COLO829 (cell line): Measurements from ENCODE around the gene TRIM47.

ENCODE experiments used
- DNase-seq: peaks from one replicate; pipeline ENCODE4 v3.0.0; 2012; ENCODE audit warnings: low spot score

The TRIM47 gene

DNA sequence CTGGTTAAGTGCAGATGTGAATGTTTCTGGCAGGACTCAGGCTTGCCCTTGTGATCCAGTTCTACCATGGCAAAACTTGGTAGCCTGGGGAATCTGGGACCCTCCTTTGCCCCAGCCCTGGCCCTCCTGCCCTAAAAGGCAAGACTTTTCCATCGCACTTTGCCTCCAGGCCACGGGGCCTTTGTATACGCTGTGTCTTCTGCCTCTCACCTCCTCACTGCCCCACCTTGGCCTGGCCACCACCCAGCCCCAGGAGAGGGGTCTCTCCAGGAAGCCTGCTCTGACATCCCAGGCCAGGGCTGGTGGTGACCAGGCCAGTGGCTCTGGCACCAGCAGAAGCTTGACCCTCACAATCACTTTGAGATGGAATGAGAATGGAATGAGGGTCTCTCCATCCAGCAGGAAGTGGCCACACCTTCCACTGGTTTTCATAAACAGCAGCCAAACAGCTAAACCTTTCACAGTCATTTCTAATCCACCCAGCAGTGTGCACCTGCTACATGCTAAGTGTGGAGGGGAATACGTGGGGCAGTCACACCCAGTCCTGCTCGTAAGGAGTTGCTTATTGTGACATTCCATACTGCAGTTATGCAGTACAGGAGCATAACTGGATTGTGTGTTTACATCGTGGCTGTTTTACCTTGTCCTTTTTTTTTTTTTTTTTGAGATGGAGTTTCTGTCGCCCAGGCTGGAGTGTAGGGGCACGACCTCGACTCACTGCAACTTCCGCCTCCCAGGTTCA is 27.9 kb upstream of the TRIM47 start:
- DNase-seq = no peak

DNA sequence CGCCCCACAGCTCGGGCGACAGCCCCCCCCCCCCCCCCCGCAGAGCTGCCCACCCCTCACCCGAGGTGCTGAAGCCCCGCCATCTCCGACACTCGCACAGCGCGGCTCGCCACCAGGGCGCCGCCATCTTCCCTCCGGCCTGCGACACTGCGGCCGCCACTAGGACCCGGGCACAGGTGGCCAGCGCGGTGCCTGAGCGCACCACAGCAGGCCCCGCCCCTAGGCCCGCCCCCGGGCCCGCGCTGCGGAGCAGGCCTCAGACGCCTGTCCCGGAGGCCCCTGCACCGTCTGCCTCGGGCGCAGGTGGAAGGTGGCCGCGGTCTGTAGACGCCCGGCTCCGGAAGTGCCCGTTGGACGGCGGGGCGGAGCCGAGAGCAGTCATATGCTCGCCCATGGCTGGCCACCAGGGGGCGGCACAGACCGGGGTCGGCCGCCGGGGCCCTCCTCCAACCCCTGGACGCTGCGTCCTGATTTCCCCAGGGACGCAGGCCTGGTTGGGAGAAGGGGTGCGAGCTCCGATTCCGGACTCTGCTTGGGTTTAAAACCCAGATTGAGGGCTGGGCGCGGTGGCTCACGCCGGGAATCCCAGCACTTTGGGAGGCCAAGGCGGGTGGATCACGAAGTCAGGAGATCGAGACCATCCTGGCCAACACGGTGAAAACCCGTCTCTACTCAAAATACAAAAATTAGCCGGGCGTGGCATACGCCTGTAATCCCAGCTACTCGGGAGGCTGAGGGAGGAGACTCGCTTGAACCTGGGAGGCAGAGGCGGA is 26.6 kb upstream of the TRIM47 start, which contains the start of gene MRPL38:
Gene MRPL38 (minus strand): TSS at position 136 of the 773 bp plus-strand sequence. CDS start 9 bp downstream, at position 127.
- DNase-seq = peak; percentile 95

DNA sequence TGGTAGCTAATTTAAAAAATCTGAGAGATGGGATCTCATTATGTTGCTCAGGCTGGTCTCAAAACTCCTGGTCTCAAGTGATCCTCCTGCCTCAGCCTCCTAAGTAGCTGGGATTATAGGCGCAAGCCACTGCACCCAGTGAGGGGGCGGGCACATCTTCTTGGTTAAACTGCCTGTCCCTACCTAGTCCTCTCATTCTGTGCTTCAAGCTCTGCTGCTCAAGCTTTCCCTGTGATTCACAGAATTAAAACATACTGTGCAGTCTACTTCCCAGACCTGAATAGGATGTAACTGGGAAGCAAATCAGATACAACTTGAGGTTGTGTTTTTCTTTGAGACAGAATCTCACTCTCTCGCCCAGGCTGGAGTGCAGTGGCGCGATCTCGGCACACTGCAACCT is 24.0 kb upstream of the TRIM47 start:
- no peak for DNase-seq

DNA sequence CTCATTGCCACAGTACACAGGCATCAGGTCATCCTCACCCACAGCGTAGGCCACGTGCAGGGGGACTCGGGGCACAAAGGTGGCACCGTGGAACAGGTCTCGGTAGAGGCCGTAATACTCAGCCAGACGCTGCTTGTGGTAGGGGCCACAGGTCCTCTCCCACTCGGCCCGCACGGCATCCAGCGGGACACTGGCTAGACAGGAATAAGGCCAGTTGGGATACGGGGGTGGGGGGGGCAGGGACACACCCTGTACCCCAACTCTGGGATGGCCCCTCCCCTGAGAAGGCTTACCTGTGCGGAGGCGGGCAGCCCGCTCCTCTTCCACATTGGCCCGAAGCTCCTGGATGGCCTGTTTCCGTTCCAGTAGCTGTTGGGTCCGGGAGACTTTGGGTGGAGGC is 23.3 kb upstream of the TRIM47 start:
- no peak for DNase-seq

DNA sequence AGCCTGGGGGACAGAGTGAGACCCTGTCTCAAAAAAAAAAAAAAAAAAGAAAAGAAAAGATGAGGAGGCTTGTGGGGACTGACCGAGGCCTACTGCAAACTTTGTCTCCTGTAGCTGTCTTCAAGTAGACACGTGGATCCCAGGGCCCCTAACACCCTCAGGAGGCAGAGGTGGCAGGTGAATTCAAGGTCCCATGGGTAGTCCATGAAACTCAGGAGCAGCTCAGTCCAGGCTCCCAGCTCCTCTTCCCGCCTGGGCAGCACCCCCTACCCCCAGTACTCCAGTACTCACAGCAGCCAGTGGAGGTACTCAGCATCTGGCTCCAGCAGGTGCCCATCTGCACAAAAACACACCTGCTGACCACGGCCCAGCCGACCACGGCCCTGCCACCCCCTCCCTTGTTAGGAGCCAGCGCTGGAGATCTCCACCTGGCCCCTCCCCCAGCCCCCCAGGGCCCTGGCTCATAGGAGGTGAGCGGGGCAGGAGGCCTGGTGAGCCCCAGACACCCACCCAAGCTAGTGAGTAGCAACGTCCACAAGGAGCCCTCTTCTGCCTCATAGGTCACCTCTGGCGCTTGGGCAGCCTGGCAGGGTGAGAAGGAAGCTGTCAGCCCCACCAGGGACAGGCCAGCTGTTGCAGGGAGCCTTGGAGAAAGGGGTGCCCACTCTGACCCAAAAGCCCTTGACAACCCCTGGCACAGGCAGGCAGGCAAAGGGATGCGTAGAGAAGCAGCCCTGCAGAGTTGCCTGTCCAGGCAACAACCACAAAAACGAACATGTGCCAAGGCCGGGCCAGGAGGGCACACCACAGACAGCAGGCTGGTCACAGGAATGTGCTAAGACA is 22.5 kb upstream of the TRIM47 start:
- no peak for DNase-seq

DNA sequence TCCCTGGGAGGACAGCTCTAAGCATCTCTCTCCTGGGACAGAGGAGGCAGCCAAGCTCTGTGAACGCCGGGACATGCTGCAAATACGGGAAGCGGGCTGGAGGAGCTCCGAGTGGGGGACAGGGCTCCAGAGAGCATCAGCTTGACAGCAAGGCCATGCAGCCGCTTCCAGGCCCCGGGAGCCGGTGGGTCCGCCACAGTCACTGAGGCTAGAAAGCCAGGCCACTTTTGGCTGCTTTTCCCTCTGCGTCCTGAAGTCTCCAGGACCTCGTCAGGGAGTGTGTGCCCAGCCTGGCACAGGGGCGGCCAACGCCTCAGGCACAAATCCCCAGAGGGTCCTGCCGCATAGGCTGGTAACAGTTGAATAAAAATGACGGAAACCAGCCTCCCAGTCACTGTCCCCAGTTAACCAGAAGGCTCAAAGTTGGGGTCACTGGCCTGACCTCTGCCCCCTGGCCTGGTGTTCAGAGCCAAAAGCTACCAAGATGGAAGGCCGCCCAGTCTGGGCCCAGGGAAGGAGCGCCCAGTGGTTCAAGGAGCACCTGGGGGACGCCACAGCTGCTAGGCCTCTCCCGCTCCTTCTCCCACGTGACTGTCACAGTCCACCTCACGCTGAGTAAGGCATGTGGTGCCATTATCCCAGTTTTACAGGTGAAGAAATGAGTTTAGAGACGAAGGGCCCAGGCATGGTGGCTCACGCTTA is 21.5 kb upstream of the TRIM47 start:
- DNase-seq = no peak

DNA sequence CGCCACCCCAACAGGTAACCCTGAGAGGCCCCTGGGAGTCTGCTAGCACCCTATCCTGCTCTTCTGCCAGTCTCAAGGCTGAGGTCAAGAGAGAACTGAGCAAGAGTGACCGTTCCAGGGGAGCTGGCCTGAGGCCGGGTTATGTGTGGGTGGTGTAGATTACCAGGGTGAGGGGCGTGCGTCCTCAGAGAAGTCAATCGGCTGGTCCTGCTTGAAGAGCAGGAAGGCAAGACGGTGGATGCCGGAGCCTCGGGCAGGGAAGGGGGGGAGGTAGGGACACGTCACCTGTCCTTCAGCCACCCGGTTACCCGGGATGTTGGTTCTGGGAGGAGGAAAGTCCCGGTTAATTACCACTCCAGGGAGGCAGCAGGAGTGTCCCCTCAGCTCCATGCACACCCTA is 21.0 kb upstream of the TRIM47 start:
- DNase-seq = no peak

DNA sequence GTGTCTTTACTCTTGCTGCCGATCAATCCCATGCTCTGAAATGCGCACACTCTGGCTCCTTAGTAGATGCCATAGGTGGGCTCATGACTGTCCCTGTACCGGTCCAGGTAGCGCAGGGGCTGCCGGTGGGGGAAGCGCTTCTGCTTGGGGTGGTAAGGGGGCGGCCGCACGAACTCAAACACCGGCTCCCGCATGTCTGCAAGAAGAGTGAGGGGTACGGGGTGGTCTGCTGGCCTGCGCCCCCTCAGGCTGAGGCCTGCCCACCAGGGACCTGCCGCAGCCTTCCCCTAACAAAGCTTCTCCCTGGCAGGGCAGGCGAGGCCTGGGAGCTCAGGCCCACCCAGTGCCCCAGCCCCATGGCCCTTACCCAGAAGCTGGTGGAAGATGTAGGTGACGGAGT is 20.4 kb upstream of the TRIM47 start:
- no peak for DNase-seq

DNA sequence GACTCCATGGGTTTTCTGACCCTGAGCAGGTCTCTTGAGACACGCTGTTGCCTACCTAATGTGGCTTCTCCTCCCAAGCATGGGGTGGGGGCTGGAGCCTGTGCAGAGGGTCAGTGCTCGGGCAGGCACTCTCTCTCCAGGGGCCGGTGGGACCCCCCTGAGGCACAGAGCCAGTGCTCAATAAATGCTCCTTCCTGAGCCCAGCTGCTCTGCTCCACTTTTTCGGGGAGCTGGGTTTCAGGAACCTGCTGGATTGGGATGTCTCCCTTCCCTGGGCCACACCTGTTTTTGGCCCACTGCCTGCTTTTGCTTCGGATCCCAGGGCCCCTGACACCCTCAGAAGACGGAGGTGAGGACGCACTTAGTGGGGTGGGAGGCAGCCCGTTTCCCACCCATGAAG is 19.7 kb upstream of the TRIM47 start:
- DNase-seq = no peak

DNA sequence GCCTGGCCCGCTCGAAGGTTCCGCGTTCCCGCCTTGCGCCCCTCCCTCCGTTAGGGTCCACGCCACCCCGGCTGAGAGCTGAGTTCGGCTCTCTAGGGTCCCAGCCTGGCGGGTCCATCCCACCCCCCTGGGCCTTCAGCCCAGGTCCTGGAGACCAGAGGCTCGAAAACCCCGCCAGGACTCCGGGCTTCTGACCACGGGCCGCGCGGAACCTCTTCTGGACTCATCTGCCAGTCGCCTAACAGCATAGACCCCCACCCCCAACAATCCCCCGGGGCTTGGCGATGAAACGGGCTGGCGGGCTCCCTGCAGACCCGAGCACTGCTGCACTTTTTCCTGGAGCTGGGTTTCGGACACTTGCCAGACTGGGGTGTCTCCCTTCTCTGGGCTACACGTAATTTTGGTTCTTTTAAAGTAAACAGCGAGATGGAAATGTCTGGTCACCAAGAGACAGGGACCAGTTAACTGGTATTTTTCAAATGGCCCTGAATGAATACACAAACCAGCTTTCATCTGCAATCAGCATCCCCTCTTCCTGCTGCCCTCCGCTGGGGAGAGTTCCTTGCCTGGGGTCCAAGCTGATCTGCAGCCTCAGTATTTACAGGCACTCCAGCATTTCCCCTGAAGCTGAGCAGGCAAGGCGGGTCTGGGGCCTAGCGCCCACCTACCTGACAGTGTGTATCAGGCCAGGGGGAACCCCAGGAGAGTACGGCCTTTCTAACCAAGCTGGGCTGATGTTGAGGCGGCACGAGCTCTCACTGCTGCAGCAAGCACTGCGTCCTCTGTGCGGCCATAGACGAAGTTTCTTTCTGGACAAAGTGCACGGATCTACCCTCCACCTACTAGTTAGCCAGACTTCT is 19.0 kb upstream of the TRIM47 start:
- no peak for DNase-seq

DNA sequence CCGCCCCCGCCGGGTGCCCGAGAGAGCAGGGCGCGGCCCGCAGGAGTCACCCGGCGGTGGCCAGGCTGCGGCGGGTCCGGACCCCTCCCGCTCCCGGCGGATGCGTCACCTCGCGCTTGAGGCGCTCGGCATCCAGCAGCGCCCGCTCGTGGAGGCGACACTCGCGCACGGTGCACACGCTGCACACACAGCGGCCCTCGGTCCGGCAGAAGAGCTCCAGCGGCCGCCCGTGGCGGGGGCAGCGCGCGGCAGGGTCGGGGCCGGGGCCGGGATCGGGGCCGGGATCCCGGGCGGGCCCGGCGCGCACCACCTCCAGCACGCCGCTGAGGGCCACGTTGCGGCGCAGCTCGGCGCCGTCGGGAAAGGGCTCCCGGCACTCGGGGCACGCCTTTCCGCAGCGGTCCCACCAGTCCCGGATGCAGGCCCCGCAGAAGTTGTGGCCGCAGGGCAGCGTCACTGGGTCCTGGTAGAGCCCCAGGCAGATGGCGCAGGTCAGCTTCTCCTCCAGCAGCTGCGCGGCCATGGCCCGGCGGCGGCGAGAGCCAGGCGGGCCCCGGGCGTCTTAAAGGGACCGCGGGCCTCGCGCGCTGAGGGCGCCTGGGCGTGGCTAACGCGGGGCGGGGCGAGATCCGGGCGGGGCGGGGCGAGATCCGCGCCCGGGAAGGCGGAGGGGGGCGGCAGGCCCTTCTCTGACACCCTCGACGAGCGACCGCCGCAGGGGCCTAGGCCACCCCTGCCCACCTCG is 18.2 kb upstream of the TRIM47 start, which contains the start of gene TRIM65:
Gene TRIM65 (minus strand): TSS at position 537 of the 745 bp plus-strand sequence. CDS start 14 bp downstream, at position 523.
- DNase-seq = peak; percentile 56

DNA sequence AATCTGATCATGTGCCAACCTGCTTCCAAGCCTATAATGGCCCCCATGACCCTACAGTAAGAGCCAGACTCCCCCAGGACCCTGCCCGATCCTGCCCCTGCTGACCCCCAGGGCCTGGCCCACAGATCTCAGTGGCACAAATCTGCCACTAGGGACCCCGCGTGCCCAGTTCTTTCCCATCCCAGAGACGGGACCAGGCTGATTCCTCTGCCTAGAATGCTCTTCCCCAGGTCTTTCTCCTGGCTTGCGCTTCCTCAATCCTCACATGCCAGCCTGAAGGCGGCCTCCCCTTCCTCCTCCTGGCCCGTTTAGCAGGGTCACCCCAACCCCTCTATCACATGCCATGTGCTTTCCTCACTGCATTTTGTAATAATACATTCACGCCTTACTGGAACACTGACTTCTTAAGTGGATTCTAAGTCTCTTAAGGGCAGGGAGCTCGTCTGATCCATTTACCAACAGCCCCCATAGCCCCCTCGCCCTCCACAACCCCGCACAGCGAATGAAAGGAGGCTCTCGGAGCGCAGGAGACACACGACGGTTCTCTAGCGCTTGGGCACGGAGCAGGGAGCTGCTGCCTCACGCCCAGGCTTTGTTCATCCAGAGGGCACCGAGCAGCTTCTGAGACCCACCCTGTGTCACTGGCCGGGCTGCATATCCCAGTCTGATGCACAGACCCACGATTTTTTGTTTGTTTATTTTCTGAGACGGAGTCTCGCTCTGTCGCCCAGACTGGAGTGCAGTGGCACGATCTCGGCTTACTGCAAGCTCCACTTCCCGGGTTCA is 17.2 kb upstream of the TRIM47 start:
- no peak for DNase-seq

DNA sequence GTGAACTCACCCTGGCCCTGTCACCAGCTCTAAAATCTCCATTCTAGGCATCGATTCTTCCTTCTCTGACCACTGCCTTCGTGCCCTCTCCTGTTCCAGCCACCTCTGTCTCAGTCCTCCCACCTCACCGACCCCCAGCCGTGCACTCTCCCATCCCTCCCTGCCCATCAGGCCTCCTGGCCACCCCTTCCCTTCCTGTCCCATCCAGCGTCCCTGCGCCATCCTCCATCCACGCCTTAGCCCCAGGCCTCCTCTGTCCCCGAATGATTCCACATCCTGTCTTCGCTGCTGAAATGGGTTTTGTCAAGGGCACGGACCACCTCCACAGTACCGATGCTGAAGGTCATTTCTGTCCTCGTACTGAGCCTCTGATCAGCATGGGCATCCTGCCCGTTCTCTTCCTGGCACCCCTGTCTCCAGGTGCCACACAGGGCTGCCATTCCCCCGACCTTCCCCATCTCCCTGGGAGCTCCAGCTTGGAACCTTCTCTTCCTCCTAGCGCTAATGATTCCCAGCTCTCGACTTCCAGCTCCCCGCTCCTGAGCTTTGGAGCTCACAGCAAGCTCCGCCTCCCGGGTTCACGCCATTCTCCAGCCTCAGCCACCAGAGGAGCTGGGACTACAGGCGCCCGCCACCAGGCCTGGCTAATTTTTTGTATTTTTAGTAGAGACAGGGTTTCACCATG is 15.8 kb upstream of the TRIM47 start:
- no peak for DNase-seq

DNA sequence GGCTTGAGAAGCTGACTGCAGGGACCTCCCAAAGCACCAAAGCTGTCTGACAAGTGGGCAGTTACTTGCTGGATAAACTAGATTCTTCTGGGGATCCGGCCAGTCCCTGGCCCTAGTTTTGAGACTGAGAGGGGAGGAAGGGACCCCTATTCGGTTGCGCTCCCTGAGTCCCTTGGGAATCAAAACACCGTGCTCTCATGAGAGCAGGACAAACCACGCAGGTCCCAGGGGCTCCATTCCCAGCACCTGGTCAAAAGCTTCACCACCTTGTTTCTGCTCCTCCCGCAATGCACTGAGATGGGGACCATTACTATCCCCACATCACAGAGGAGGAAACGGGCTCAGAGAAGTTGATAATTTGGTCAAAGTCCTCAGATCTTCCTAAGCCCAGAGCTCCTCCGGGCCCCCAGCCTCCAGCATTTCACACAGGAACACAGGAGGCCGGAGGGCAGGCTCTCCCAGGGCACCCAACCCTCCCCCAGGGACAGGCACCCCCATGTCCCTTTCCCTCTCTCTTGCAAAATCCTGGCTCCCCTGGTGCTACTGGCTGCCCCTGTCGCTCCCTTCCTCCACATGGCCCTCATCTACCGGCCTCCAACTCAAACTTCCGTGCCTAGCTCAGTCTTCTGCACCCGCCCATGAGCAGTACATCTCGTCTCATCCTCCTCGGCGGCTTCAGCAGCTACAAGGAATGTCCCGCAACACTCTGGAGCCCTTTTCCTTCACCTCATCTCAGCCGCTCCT is 15.1 kb upstream of the TRIM47 start:
- DNase-seq = no peak

DNA sequence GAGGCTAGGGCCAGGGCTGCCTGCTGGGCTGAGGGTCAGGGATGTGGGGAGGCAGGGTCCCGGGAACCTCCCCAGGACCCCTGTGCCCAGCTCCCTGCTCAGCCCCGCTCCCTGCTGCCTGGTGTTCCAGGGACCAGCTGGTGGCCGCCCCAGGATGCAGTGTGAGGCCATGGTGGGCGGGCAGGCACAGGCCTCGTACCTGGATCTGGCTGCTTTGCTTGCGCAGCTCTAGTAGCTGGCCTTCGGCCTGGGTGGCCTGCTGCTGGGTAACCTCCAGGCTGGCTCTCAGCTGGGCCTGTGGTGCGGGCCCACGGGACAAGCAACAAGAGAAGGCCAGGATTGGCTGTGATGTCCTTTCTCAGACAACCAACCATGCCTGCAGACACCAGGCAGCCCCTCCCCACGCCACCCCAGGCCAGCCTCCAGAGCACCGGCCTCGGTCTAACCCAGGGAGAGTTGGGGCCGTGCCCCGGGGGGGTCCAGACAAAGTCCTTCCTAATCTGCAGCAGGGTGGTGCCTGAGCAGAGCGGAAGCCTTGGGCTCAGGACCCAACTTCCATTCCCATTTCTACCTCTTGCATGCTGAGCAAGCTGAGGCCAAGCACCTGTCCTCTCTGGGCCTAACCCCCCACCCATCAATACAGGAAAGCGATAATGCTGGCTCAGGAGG is 14.3 kb upstream of the TRIM47 start:
- no peak for DNase-seq

DNA sequence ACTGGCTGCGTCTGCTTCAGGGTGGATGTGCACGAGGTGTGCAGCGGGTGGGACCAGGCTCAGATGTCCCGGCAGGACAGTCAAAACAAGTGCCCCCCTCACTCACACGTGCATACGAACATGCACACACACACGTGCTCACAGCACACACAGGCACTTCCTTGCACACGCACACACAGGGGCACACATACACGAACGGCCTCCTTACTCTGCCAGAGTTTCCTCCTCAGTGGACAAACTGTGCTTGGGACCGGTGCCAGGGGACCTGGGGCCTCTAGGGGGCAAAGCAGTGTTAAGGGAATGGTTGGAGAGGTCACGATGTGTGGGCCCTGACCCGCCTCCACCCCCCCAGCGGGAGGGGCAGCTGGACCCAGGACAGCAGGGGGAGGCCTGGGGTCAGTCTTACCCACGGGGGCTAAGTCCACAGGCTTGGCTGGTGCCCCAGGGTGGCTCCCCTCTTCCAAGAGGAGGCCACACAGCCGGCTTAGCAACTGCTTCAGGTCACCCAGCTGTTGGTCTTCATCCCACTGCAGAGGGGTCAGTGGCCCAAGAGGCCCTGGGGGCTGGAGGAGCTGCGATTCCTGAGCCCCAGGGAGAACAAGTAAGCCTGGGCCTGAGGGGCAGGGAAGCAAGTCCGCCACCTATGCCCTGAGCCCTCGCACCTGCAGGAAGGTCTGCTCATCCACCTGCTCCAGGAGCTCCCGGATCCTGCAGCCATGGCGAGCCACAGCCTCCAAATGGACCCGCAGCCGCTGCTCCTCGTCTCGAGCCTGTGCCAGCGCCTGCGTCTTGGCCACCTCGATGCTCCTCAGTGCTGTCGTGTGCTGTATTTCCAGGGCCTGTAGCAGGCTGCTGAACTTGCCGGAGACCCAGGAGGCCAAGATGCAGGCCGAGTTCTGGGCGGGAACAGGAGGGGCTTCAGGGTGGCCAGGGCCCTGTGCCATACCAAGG is 13.5 kb upstream of the TRIM47 start:
- no peak for DNase-seq
